HepG2 (cell line): ENCODE results near the gene GRK5.

ENCODE experiments used
- ASH2L ChIP-seq: fragments of 300-600, 200-600 bp; sonication (generic); IDR thresholded peaks from 2 replicates; pipeline ENCODE4 v1.7.0; 2017; ENCODE audit warnings: low read depth, mild to moderate bottlenecking, moderate library complexity, mixed read lengths, low read length; ENCODE audit not compliant: insufficient read length
- KDM5B ChIP-seq: sonication (generic); formaldehyde crosslinking; IDR thresholded peaks from 2 replicates; pipeline ENCODE4 v1.4.0; 2020; ENCODE audit warnings: missing genetic modification reagents, mild to moderate bottlenecking, borderline replicate concordance
- MLX ChIP-seq: IDR thresholded peaks from 2 replicates; pipeline ENCODE4 v1.6.1; 2016
- ZNF710 ChIP-seq: sonication (generic); formaldehyde crosslinking; IDR thresholded peaks from 2 replicates; pipeline ENCODE4 v1.5.0; 2020; ENCODE audit warnings: mild to moderate bottlenecking, missing genetic modification reagents, borderline replicate concordance
- ZNF839 ChIP-seq: sonication (generic); formaldehyde crosslinking; IDR thresholded peaks from 2 replicates; pipeline ENCODE4 v1.4.0; 2020; ENCODE audit warnings: missing genetic modification reagents, mild to moderate bottlenecking, borderline replicate concordance

GRCh38 chr10:119273413-119273812 is 66.0 kb downstream of the GRK5 start:
- TF ChIP-seq KDM5B (no peak), ZNF839 (CRISPR knock-in tag) (no peak), ASH2L (no peak), MLX (no peak), ZNF710 (no peak)
